HG02588 (cell line): Measurements from ENCODE around the gene LINC01488.

Experiments used
- ATAC-seq: cut with Tn5 transposase; IDR thresholded peaks from one replicate; pipeline ENCODE4 v1.9.1; 2021; ENCODE audit warnings: mild to moderate bottlenecking, moderate library complexity; ENCODE audit not compliant: unreplicated experiment

The LINC01488 gene

DNA sequence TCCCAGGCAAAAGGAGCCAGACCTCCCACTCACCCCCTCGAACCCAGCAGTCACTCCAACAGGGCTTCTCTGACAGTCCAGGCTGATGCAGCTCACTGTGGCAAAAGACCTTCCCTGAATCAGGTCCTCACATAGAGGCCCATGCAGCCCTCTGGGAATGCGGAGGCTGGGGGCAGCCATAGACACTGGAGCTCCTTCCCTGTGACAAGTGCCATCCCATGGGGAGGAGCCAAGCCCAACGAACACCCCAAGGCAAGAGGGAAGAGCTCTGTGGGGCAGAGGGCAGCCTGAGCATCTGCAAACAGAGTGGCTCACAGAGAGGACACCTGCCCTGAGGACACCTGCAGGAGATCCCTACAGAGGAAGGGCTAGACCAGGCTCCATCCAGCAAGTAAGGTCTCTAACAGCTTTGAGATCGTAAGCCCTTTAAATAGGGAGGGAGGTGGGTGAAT, at the start of gene LINC01488:
TSS of gene LINC01488 (plus strand) at position 271 of the 452 bp plus-strand sequence.
- ATAC-seq, result no peak

DNA sequence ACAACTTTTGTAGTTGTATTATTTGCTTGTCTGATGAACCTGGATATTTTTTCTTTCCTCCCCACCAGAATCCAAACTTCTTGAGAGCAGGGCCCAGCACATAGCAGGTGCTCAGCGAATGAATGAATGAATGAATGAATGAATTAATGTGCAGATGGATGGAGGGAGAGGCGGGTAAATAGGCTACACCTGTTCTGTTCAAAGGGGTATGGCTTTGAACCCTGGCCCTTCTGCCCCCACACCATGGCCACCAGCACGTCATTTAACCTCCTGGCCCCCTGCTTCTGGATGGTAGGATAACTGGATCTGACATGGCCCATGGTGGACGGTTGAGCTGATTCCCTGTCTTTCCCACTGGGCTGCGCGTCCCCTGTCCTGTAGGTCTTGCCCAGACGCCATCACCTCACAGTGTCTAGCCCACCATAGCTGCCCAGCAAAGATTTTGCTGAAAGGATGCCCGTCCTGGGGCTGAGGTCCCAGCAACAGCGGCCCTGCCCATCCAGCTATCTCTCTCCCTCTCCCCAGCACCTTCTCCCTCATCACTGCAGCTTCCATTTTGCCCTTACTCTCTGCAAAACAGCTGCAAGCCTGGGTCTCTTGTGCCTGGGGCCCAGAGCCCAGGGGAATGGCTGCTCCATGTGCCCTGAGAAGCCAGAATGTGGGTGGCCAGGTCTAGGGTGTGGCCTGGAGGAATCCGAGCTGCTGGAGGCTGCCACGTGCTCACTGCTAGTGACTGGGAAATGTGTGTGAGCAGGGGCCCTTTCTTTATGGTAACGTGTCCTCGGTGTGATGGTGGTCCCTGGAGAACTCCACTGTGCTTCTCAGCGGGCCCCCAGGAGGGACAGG, 49.3 kb upstream of the LINC01488 start:
- no peak for ATAC-seq

DNA sequence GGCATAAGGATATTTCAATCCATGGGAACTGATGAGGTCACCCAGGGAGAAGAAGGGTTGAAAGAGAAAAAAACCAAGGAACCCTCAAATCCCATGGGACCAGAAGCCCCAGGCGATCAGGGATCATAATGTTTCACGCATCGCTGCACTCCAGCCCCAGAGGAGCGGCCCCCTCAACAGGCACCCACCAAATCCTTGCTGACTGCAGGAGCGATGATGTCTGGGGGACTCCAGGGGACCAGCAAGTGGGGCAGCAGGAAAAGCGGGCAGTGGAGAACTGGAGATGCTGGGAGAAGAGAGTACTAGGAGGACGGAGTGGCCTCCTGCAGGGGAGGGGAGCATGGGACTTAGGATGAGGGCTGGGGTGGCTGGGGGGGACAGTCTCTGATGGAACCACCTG, 47.7 kb upstream of the LINC01488 start:
- no peak for ATAC-seq

DNA sequence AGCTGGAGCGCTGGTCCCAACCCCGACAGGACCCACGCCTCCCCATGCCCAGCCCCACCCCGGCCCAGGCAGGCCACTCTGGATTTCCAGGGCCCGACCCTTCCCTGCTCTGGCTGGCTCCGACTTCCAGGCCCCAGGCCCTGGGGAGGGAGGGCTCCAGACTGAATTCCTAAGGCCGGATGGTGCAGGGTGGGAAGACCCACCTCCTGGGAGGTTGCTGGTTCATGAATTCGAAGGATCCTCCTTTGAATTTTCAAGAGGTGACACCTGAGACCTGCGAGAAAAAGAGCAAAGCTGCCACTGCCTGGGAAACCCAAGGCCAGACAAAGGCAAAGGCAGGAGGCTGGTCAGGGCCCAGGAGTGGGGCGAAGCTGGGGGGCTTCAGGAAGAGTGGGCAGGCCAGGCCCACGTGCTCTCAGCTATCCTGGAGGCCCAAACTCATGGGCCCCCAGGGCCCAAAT, 47.0 kb upstream of the LINC01488 start:
- no peak for ATAC-seq

DNA sequence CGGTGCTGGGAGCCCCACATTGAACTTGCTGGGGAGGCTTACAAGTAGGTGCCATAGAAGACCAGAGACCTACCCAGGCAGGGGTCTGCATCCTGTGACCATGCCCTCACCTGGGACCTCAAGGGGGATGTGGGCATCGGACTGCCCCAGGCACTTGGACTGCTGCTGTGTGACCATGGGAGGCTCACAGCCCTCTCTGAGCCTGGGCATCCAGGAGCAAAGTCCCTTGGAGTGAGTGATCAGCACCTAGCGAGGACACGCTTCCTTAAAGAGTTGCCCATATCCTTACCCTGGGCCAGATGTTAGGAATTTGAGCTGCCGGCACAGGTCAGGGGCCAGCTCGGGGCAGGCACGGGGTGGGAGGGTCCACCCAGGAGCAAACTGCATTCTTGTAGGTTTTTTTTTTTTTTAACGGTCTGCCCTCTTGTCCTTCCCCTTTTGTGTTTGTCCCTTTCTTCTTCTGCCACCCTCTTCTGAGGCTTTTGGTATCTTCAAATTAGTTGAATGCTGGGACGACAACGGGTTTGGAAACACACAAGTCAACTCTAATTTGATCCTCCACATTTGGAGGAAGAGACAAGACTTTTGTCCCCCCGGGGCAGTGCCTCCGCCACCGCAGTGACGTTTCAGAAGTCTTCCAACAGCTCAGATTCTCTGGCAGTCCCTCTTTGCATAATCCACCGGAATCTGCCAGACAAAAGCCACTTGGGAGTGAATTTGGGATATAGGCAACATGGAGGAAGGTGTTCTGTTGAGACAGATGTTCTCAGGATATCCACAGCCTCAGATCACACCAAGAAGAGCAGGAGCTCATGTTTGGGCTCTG, 46.1 kb upstream of the LINC01488 start:
- ATAC-seq, result no peak

DNA sequence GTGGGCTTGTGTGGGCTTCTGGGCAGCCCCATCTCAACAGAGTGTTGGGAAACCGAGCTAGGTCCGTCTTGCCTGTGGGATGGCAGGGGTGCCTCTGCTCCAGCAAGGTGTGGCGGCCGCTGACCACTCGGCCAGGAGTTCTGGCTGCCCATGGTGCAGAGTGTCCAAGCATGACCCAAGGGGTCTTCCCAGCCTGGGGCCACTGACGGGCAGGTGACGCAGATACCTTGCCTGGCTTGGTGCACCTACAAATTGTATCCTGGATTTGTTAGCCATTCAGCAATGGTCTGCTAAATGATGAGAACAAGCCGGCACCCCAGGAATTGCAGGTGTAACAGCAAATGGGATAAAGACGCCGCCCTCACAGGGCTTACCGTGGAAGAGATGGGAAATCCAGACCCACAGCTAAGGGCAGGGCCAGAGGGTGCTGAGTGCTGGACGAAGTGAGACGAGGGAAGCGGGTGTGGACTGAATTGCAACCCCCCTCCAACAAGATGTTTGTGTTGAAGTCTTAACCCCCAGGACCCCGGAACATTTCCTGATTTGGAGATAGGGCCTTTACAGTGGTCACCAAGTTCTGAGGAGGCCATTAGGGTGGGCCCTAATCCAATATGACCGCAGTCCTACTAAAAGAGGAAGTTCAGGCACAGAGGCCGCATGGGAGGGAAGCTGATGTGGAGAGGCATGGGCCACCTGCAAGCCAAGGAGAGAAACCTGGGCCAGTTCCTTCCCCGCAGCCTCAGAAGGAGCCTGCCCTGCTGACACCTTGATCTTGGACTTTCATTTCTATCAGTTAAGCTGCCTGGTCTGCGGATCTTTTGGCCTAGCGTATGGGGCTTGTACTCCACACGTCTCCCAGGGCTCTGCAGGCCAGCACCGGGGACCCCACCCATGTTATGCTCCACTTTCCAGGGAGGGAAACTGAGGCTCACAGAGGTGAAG, 45.2 kb upstream of the LINC01488 start:
- no peak for ATAC-seq

DNA sequence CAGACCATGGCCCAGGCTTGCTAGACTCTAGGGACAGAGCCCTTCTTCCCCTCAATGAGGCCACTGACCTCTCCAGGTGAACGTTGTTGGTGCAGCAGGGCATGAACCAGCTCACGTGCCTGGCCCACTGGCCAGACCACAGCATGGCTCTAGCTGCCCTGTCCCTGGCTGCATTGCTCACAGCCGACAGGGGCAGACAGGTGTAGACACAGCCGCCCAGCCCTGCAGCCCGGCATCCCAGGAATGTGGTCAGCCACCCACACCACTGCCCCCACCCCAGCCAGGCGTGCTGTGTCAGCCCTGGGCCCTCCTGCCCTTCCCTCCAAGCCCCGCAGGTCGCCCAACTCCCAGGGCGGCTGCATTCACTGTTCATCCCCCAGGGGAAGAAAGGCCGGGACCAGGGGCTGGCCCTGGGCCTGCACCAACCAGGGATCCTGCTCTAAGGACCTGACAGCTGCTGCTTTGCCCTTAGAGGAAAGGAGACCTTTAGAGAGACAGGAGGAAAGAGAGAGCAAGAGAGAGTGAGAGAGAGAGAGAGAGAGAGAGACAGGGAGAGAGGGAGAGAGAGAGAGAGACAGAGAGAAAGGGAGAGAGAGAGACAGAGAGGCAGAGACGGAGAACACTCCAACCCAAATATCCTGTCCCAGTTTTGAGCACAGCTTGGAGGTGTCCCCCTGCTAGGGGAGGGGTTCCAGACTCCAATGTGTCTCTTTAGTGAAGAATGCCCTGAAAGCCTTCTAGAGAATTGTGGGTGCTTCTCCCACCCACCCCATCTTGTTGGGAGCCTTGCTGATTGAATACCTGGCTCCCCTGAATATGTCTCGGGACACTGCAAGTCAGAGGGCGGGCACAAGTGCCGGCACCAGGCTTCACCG, 44.2 kb upstream of the LINC01488 start:
- no peak for ATAC-seq

DNA sequence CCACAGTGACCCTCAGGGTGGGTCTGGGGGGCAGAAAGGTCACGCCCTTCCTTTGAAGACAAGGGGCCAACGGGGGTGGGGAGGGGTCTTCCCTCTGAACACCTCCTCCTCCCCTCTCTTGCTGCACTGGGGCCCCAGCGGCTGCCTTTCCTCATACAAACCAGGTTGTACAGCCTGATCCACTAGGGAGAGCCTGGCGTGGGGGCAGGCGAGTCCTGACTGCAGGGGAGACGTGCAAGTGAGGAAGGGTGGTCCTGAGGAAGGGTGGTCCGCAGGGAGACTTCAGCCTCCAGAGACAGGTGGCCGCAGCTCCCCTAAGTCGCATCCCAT, 43.6 kb upstream of the LINC01488 start:
- ATAC-seq, result no peak

DNA sequence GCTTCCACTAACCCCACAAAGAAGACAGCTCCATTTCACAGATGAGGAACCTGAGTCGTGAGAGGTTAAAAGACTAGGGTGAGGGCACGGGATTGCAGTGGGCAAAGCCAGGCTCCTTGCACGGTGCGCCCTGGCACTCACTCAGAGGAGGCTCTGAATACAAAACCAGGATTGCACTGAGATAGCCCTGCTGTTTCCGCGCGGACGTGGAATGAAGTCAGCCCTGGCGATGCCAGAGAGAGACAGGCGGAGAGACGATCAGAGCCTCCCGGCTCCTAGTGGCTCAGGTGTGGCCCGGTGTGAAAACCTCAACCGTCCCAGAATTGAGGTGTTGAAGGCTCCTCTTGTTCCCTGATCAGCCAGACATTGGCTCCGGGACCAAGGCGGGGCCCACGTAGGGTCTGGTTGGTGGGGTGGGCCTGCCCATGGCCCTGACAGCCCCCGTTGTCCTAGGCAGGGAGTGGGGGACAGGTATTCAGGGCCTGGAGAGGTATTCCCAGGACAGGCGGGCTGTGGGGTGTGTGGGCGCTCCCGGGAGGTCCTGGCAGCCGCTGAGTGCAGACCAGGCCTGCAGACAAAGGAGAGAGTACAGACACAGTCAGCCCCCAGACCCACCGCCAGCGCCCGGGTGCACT, 43.1 kb upstream of the LINC01488 start:
- ATAC-seq, result no peak

DNA sequence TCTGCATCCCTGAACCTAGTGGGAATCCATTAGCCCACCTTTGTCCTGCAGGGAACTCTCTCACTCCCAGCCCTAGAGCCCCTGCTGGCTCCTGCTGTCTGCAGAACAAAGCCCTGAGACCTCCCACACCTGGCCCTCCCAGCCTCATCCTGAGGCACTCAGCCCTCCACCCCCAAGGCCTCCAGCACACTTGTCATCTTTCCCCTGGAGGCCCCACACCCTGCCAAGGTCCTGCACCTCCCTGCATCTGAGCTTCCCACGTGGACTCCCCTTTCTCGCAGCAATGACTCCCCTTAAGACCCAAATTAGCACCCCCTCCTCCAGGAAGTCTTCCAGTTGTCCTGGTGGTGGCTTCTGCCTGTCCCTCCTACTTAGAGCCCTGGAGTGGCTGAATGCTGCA, 42.3 kb upstream of the LINC01488 start:
- no peak for ATAC-seq

DNA sequence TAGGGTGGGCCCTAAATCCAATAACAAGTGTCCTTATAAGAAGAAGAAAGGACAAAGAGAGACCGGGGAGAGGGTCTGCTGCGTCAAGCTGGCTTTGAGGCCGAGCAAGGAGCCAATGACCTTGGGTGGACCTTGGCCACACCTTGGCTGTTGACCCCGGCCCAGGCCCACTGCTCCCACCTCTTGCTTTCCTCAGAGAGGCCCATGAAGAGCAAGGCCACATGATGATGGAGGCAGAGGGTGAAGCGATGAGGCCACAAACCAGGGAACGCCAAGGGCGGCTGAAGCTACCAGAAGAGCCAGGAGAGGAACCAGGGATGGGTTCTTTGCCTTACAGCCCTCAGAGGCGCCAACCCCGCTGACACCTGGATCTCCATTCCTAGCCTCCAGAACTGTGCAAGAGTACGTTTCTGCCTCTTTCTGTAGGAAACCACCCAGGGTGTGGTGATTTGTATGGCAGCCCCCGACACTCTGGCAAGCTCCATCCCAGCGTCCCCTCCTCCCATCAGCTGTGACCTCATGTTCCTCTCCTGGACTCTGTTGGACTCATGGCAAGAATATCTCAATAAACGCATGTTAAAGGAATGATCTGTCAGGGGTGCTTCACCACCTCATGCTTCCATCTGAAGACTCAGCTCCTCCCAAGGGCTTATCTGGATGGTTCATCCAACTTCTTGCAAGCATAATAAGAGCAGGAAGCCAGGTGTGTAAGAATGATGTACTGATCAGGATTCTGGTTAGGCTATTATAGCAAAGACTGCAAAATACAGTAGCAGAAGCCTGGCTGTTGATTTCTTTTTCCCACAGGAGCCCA, 41.6 kb upstream of the LINC01488 start:
- ATAC-seq, result no peak

DNA sequence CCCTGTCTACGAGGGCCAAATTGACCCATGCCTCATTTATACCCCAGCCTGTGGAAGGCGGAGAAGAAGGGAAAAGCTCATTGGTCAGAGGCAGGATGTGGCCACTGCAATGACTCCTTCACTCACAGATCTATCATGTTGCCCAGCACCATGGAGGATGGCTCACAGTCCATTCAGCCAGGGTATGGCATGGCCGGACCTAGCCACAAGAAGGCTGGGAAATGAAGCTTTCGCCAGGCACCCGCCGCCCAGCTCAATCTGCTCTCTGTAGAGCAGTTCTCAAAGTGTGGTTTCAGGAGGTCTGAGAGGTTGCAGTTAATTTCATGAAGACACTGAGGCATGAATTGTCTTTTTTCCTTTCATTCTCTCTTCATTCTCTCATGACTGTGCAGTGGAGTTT, 40.6 kb upstream of the LINC01488 start:
- ATAC-seq, result no peak

DNA sequence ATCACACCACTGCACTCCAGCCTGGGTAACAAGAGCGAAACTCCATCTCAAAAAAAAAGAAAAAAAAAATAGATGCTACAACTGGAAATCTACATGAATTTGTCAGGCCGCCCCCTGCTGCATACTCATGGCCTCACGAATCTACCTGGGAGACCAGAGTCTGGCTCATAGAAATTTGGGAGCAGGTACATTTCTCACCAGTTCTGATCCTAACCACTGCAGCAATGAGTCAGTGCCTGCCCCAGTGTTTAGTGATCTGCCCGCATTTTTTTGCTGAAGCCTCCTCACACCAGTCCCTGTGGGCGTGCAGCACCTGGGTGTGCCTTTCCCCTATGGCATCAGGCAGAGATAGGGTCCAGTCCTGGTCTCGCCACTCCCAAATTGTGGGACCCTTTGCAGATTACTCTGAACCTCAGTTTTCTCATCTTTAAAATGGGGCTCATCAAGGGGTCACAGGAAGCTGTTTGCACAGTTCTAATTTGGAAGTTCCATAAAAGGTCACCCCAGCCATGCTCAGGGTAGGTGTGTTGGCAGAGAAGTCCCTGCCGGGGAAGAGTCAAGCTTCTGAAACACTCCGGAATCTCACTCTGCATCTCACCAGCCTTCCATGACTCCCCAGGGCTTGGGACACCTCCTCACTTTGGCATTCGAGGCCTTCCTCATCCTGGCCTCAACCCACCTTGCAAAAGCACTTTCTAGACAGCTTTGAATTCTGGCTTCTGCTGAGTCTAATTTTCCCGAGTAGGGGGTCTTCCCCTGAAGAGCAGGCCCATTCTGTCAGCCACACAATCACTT, 39.3 kb upstream of the LINC01488 start:
- ATAC-seq, result no peak

DNA sequence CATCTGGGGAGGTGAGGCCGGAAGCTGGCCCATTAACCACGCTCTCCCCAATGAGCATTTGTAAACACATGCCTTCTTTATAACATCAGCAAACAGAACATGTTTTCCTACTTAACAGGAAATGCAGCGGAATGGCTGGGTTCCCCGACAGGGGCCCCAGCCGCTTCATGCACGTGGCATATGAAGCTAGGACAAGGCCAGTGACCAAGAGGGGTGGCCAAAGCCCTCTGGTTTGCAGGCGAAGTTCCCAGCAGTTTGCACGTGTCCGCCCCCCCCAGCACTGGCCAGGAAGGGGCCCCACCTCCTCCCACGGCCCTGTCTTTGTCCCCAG, 38.7 kb upstream of the LINC01488 start:
- no peak for ATAC-seq

DNA sequence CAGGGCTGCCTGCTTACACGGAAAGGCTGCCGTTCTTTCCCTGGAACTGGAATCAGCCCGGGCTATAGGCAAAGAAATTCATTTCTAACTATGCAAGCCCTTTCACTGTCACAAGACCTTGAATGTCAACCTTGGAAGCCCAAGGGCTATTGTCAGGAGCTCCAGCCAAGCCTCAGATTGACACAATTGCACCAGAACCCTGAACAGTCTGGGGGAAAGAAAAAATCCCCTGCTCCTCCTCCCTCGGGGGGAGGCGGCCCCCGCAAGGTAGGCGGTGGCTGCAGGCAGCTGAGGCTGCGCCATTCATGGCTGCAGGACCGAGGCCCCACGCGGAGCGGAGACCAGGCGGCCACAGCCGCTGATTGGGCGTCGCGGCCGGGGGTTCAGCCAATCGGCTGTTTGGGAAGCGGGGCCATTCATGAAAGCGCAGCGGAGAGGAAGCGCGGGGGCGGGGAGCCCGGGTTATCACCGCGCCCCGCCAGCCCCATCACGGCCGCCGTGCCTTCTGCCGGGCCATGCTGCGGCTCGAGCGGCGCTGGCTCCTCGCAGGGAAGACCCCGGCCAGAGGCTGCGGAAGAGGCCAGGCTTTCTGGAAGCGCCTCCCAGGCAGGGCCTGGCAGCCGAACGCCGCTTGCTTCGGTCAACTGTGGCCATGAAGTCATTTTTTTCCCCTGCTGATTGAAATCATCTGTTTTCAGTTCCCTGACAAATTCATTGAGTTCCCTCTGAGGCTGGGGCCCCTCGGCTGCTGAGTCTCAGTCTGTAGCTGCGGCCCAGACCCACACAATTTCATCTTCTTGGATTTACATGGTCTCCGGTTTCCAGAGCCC, 38.1 kb upstream of the LINC01488 start:
- peak; percentile 83 for ATAC-seq

DNA sequence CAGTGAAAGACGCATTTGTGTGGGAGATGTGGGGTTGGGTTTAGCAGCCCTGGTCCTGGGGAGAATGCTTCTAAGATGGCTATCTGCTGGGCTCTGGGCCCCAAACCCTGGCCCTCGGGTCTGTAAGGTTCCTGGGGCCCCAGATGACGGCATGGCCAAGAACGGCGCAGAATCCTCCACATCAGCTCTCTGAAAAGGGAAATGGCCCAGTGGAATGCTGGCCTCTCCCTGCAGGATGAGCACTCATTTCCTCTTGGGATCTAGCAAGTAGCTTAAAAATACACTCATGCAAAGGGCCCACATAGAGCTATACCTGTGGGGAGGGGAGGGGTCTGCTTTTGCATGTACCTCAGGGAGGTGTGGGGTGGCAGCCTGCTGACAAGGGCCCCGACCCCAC, 37.5 kb upstream of the LINC01488 start:
- ATAC-seq, result no peak
